Neural progenitor cell (in vitro differentiated cells): ENCODE data around the gene FAM110C.

Experiments used
- EZH2 ChIP-seq: fragments of 200-600 bp; sonication (generic); IDR thresholded peaks from 2 replicates; pipeline ENCODE4 v1.6.1; 2017; ENCODE audit warnings: antibody characterized with exemption, mild to moderate bottlenecking, moderate library complexity
- TF ChIP-seq, protein P1 (sequence below): fragments of 200-600 bp; sonication (generic); IDR thresholded peaks from 2 replicates; pipeline ENCODE4 v1.5.1; 2017; ENCODE audit warnings: antibody characterized with exemption, mild to moderate bottlenecking

DNA sequence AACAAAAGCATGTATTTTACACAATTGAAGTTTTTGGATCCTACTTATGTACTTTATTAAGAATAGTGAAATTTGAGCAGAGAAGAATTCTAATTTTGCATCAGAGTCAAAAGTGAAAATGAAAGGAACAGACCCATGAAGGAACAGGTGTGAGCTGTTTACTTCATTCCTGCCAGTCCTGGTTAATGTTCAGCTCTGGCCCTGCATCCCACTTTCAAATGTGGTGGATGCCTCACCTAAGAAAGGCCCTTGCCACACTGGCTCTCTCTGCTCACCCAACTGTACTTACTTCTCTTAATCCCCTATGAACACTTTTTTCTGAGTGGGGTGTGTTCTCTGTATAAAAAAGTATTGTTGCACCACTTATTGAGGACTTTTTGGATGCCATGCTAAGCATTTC is 22.2 kb downstream of the FAM110C start:
- TF ChIP-seq, protein P1, sequence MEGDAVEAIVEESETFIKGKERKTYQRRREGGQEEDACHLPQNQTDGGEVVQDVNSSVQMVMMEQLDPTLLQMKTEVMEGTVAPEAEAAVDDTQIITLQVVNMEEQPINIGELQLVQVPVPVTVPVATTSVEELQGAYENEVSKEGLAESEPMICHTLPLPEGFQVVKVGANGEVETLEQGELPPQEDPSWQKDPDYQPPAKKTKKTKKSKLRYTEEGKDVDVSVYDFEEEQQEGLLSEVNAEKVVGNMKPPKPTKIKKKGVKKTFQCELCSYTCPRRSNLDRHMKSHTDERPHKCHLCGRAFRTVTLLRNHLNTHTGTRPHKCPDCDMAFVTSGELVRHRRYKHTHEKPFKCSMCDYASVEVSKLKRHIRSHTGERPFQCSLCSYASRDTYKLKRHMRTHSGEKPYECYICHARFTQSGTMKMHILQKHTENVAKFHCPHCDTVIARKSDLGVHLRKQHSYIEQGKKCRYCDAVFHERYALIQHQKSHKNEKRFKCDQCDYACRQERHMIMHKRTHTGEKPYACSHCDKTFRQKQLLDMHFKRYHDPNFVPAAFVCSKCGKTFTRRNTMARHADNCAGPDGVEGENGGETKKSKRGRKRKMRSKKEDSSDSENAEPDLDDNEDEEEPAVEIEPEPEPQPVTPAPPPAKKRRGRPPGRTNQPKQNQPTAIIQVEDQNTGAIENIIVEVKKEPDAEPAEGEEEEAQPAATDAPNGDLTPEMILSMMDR = no peak
- no peak for TF ChIP-seq EZH2
